GM18861 (cell line): ENCODE results near the gene RSPH3.
"Not testable (repeated sequence)": the region's sequence is repeated elsewhere in the genome, so short reads cannot be mapped to it uniquely, and the experiment has no call there.

Experiments
- ATAC-seq: cut with Tn5 transposase; IDR thresholded peaks from one replicate; pipeline ENCODE4 v1.9.1; 2021; ENCODE audit not compliant: unreplicated experiment

The RSPH3 gene

GRCh38 chr6:158977382-158977781 is 22.6 kb downstream of the RSPH3 start:
- ATAC-seq, result no peak

- ATAC-seq, result no peak
Observed at GRCh38 chr6:158972241-158973233, 27.5 kb downstream of the RSPH3 start.

GRCh38 chr6:158970640-158971275 is 29.2 kb downstream of the RSPH3 start:
- no peak for ATAC-seq

- ATAC-seq, result no peak
Observed at GRCh38 chr6:158969148-158969547, 30.9 kb downstream of the RSPH3 start.

GRCh38 chr6:158963020-158963808 is 36.8 kb downstream of the RSPH3 start:
- ATAC-seq, result no peak

GRCh38 chr6:158962371-158962770 is 37.6 kb downstream of the RSPH3 start:
- no peak for ATAC-seq

GRCh38 chr6:158960026-158960425 is 40.0 kb downstream of the RSPH3 start:
- ATAC-seq, result no peak

GRCh38 chr6:158959552-158959951 is 40.5 kb downstream of the RSPH3 start:
- ATAC-seq, result no peak

- no peak for ATAC-seq
Observed at GRCh38 chr6:158958504-158959386, 41.3 kb downstream of the RSPH3 start.

GRCh38 chr6:158955255-158955654 is 44.7 kb downstream of the RSPH3 start:
- no peak for ATAC-seq

GRCh38 chr6:158954753-158955152 is 45.2 kb downstream of the RSPH3 start:
- no peak for ATAC-seq

- not testable (repeated sequence) for ATAC-seq
Observed at GRCh38 chr6:158952011-158952410, 48.0 kb downstream of the RSPH3 start.

GRCh38 chr6:158951565-158951964 is 48.4 kb downstream of the RSPH3 start:
- not testable (repeated sequence) for ATAC-seq

- ATAC-seq, result no peak
Observed at GRCh38 chr6:158947284-158947683, 52.7 kb downstream of the RSPH3 start.

- no peak for ATAC-seq
Observed at GRCh38 chr6:158943380-158944032, 56.5 kb downstream of the RSPH3 start.

GRCh38 chr6:158942349-158942748 is 57.7 kb downstream of the RSPH3 start:
- no peak for ATAC-seq

- no peak for ATAC-seq
Observed at GRCh38 chr6:158941246-158941645, 58.8 kb downstream of the RSPH3 start.

- ATAC-seq, result no peak
Observed at GRCh38 chr6:158939255-158940159, 60.5 kb downstream of the RSPH3 start.

- ATAC-seq, result no peak
Observed at GRCh38 chr6:158938811-158939254, 61.2 kb downstream of the RSPH3 start.
